BJ (cell line): ENCODE results near the gene TEC. TPM values are rescaled to one million over a fixed set of nuclear protein-coding genes. Genes with fewer than 3 reads are reported as not detected.

ENCODE experiments used
- CTCF ChIA-PET: fragments of 350-600 bp; formaldehyde crosslinking; extraction: SDS; loops from one replicate; lab custom pipeline; 2021; ENCODE audit warnings: antibody characterized with exemption, inconsistent platforms; lab: Yijun Ruan, JAX
- POLR2A ChIA-PET: fragments of 300-600 bp; sonication (Branson Sonifier 250); formaldehyde crosslinking; extraction: SDS; loops from one replicate; lab custom pipeline; 2021; ENCODE audit warnings: antibody characterized with exemption; lab: Charles Lee
- DNase-seq: peaks from one replicate; pipeline ENCODE4 v3.0.0-alpha.2; 2011; ENCODE audit warnings: low read depth
- H3K27me3 ChIP-seq: 2 replicates; pipeline ENCODE4 v1.6.0; 2011; ENCODE audit warnings: low read length; ENCODE audit not compliant: control insufficient read depth, insufficient read depth
- H3K36me3 ChIP-seq: 2 replicates; pipeline ENCODE4 v1.5.1; 2011; ENCODE audit warnings: low read length; ENCODE audit not compliant: control insufficient read depth, insufficient read depth
- H3K4me3 ChIP-seq: 2 replicates; pipeline ENCODE4 v1.5.1; 2011; ENCODE audit warnings: low read depth, mild to moderate bottlenecking, control low read depth, low read length
- CTCF ChIP-seq: IDR thresholded peaks from 2 replicates; pipeline ENCODE4 v1.5.1; 2011; ENCODE audit warnings: low read depth, mild to moderate bottlenecking, control low read depth, inconsistent platforms, low read length, moderate library complexity; ENCODE audit not compliant: insufficient read depth
- polyA plus RNA-seq: library from polyadenylated mRNA; depleted of rRNA; stranded (reverse); fragments of >200 nt; gene quantifications from 2 replicates; pipeline ENCODE4 v1.2.3, GENCODE V29; 2011

TEC gene
- polyA plus RNA-seq, 1 experiment, result 0.20 TPM

GRCh38 chr4:48261281-48261680 is 8.4 kb downstream of the TEC start:
- no peak for TF ChIP-seq CTCF
- no peak overlapping the region for H3K4me3 ChIP-seq
- H3K36me3 ChIP-seq, result no peaks in the 10 kb centered on the region
- CTCF ChIA-PET, result no interaction called here
- POLR2A ChIA-PET, result no interaction called here
- no peak for DNase-seq
- no peaks in the 10 kb centered on the region for H3K27me3 ChIP-seq

- no peak overlapping the region for H3K4me3 ChIP-seq
- H3K27me3 ChIP-seq, result no peaks in the 10 kb centered on the region
- TF ChIP-seq CTCF, result no peak
- CTCF ChIA-PET, result no interaction called here
- H3K36me3 ChIP-seq, result no peaks in the 10 kb centered on the region
- no peak for DNase-seq
- POLR2A ChIA-PET, result no interaction called here
Measured at GRCh38 chr4:48259748-48260147, 9.9 kb downstream of the TEC start.

GRCh38 chr4:48258845-48259397 is 10.7 kb downstream of the TEC start:
- no peak for DNase-seq
- ChIA-PET CTCF (no interaction called here), POLR2A (no interaction called here)
- Histone ChIP-seq H3K36me3 (no peaks in the 10 kb centered on the region), H3K4me3 (no peak overlapping the region), H3K27me3 (no peaks in the 10 kb centered on the region)
- TF ChIP-seq CTCF, result no peak

- Histone ChIP-seq H3K4me3 (no peak overlapping the region), H3K36me3 (no peaks in the 10 kb centered on the region), H3K27me3 (no peaks in the 10 kb centered on the region; the same call in 1 of the 2 replicates)
- no peak for DNase-seq
- TF ChIP-seq CTCF, result no peak
- CTCF ChIA-PET, result no interaction called here
- POLR2A ChIA-PET, result no interaction called here
Measured at GRCh38 chr4:48255959-48256342, 13.7 kb downstream of the TEC start.

- no peak for DNase-seq
- no peak for TF ChIP-seq CTCF
- Histone ChIP-seq H3K4me3 (no peak overlapping the region), H3K27me3 (no peaks in the 10 kb centered on the region; the same call in 1 of the 2 replicates), H3K36me3 (no peaks in the 10 kb centered on the region)
- ChIA-PET POLR2A (no interaction called here), CTCF (interaction anchor here (0.6 kb wide), 1 partner anchor 1143 kb away, joined by 3 read pairs; no protein-coding TSS in a partner anchor)
Measured at GRCh38 chr4:48255072-48255958, 14.3 kb downstream of the TEC start.
